ENCODE data around the gene MRPL10.

DNA sequence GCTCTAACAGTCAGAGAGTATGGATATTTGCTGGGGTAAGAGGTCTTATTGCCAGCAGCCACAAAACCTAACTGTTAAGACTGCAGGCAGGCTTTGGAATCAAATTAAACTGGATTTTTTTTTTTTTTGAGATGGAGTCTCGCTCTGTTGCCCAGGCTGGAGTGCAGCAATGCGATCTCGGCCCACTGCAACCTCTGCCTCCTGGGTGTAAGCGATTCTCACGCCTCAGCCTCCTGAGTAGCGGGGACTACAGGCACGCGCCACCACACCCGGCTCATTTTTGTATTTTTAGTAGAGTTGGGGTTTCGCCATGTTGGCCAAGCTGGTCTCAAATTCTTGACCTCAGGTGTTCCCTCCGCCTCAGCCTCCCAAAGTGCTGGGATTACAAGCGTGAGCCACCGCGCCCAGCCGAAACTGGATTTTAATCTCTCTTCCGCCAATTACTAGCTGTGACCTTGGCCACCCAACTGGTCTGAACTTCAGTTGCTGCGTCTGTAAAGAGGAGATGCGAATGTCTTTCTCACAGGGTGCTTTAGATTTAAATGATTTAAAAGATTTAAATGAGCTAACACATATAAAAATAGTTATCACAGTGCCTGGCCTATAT is 842 bp downstream of the MRPL10 start:
- TF ChIP-seq, protein P1, sequence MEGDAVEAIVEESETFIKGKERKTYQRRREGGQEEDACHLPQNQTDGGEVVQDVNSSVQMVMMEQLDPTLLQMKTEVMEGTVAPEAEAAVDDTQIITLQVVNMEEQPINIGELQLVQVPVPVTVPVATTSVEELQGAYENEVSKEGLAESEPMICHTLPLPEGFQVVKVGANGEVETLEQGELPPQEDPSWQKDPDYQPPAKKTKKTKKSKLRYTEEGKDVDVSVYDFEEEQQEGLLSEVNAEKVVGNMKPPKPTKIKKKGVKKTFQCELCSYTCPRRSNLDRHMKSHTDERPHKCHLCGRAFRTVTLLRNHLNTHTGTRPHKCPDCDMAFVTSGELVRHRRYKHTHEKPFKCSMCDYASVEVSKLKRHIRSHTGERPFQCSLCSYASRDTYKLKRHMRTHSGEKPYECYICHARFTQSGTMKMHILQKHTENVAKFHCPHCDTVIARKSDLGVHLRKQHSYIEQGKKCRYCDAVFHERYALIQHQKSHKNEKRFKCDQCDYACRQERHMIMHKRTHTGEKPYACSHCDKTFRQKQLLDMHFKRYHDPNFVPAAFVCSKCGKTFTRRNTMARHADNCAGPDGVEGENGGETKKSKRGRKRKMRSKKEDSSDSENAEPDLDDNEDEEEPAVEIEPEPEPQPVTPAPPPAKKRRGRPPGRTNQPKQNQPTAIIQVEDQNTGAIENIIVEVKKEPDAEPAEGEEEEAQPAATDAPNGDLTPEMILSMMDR (conservative IDR thresholded peaks at IDR 0.05 in 1 of 2, IDR thresholded peaks at IDR 0.05 in 1 of 2; ENCODE audit: low read depth in 1 of 2, low read length in 2 of 2) = no peak
- TF ChIP-seq EZH2 (IDR thresholded peaks at IDR 0.05; ENCODE audit: low read length, missing control alignments) = no peak

All from fibroblast of lung (primary cell).